Neural cell (in vitro differentiated cells): Measurements from ENCODE around the gene NEU3.

Source experiments
- CTCF ChIP-seq: fragments of 450-650 bp; IDR thresholded peaks from 2 replicates; pipeline ENCODE4 v1.5.1; 2014; ENCODE audit warnings: antibody characterized with exemption, mild to moderate bottlenecking, moderate library complexity; ENCODE audit not compliant: poor library complexity, severe bottlenecking
- REST ChIP-seq: IDR thresholded peaks from 2 replicates; pipeline ENCODE4 v1.6.1; 2012; ENCODE audit warnings: borderline replicate concordance

GRCh38 chr11:75002516-75002915 is 13.8 kb downstream of the NEU3 start:
- TF ChIP-seq REST (no peak), CTCF (no peak)
